HCT116 (cell line): ENCODE measurements around the gene ATXN2. TPM values are rescaled to one million over a fixed set of nuclear protein-coding genes. Genes with fewer than 3 reads are reported as not detected.
A peak's percentile ranks its signal among the peaks of the same experiment; 100 is the strongest.

ENCODE experiments used
- ATAC-seq: fragments of 200-7000 bp; cut with Tn5 transposase; 2 replicates; pipeline ENCODE4 v1.9.1; 2020; ENCODE audit warnings: mild to moderate bottlenecking, moderate library complexity
- BruUV-seq: library from RNA; stranded (reverse); fragments of 400-500 nt; replicated peaks from 2 replicates; lab custom pipeline; 2021; lab: Mats Ljungman, UMichigan
- CTCF ChIA-PET: fragments of 300-600 bp; sonication (Branson Sonifier 250); formaldehyde crosslinking; loops from one replicate; lab custom pipeline; 2021; ENCODE audit warnings: antibody characterized with exemption; lab: Charles Lee
- POLR2A ChIA-PET: fragments of 300-600, 350-600 bp; sonication (Branson Sonifier 250); formaldehyde crosslinking; loops from one replicate; lab custom pipeline; 2021; ENCODE audit warnings: antibody characterized with exemption; lab: Charles Lee
- RAD21 ChIA-PET, 2 experiments: fragments of 300-600 bp; sonication (Branson Sonifier 250); formaldehyde crosslinking; loops; one replicate each; lab custom pipeline; 2023; ENCODE audit warnings: low total read pairs in 2 of 2; ENCODE audit not compliant: uncharacterized antibody in 2 of 2, unreplicated experiment in 2 of 2, low non-redundant PET in 1 of 2; lab: Charles Lee
- DNase-seq: peaks from one replicate; pipeline ENCODE4 v3.0.0-alpha.2; 2010; ENCODE audit warnings: low read depth, low spot score
- H2AFZ ChIP-seq: fragments of 200-600 bp; shearing (Covaris generic), sonication (generic); 2 replicates; pipeline ENCODE4 v1.6.1; 2017; ENCODE audit warnings: low read depth, mixed run types, mixed read lengths, antibody characterized with exemption, low read length; ENCODE audit not compliant: poor library complexity, severe bottlenecking
- H3K27ac ChIP-seq: 2 replicates; pipeline ENCODE4 v1.5.1; 2012; ENCODE audit warnings: low read depth, low read length
- H3K27me3 ChIP-seq: fragments of 200-600 bp; sonication (generic); 2 replicates; pipeline ENCODE4 v1.6.1; 2016; ENCODE audit warnings: mixed run types, low read length, mixed read lengths; ENCODE audit not compliant: insufficient read depth
- H3K36me3 ChIP-seq, 2 experiments: fragments of 200-500 bp in 1 of 2; fragments of 200-600 bp in 1 of 2; sonication (Bioruptor generic) in 1 of 2; sonication (generic) in 1 of 2; 2 replicates each; pipeline versions ENCODE4 v1.5.1 to v1.6.1; 2014 to 2016; ENCODE audit warnings: low read length in 2 of 2, inconsistent platforms in 1 of 2, mixed read lengths in 1 of 2, mixed run types in 1 of 2; ENCODE audit not compliant: insufficient read depth in 2 of 2, control insufficient read depth in 1 of 2
- H3K4me1 ChIP-seq, 2 experiments: fragments of 200-600 bp in 1 of 2; sonication (generic) in 1 of 2; 2 replicates each; pipeline versions ENCODE4 v1.5.1 to v1.6.1; 2012 to 2017; ENCODE audit warnings: low read length in 2 of 2, inconsistent platforms in 1 of 2, mild to moderate bottlenecking in 1 of 2, mixed read lengths in 1 of 2, mixed run types in 1 of 2, moderate library complexity in 1 of 2; ENCODE audit not compliant: insufficient read depth in 2 of 2, control insufficient read depth in 1 of 2
- H3K4me2 ChIP-seq: fragments of 200-600 bp; sonication (generic); 2 replicates; pipeline ENCODE4 v1.6.1; 2017; ENCODE audit warnings: mixed run types, low read length, mixed read lengths
- H3K4me3 ChIP-seq, 2 experiments: fragments of 200-600 bp in 1 of 2; sonication (generic) in 1 of 2; replicated peaks in 1 of 2; 2 replicates each; pipeline ENCODE4 v1.5.1; 2011 to 2016; ENCODE audit warnings: low read length in 2 of 2, control low read depth in 1 of 2, low read depth in 1 of 2, mild to moderate bottlenecking in 1 of 2, mixed read lengths in 1 of 2, mixed run types in 1 of 2
- H3K79me2 ChIP-seq: fragments of 200-600 bp; sonication (generic); 2 replicates; pipeline ENCODE4 v1.6.1; 2017; ENCODE audit warnings: mild to moderate bottlenecking, mixed run types, low read length, moderate library complexity, mixed read lengths; ENCODE audit not compliant: insufficient read depth
- H3K9ac ChIP-seq: fragments of 200-600 bp; sonication (generic); 2 replicates; pipeline ENCODE4 v1.6.1; 2016; ENCODE audit warnings: low read length, mixed read lengths
- H3K9me2 ChIP-seq: fragments of 200-600 bp; sonication (generic), shearing (Covaris generic); 2 replicates; pipeline ENCODE4 v1.6.1; 2017; ENCODE audit warnings: mixed run types, mild to moderate bottlenecking, moderate library complexity; ENCODE audit not compliant: insufficient read depth
- H3K9me3 ChIP-seq, 2 experiments: fragments of 200-500 bp in 1 of 2; fragments of 200-600 bp in 1 of 2; sonication (Bioruptor generic) in 1 of 2; sonication (generic) in 1 of 2; 2 replicates each; pipeline ENCODE4 v1.6.1; 2014 to 2017; ENCODE audit warnings: low read length in 2 of 2, mixed read lengths in 2 of 2, inconsistent platforms in 1 of 2, low read depth in 1 of 2, mild to moderate bottlenecking in 1 of 2, mixed run types in 1 of 2, moderate library complexity in 1 of 2; ENCODE audit not compliant: control insufficient read depth in 1 of 2, insufficient read depth in 1 of 2
- H4K20me1 ChIP-seq: fragments of 200-600 bp; sonication (generic), shearing (Covaris generic); 2 replicates; pipeline ENCODE4 v1.6.1; 2017; ENCODE audit warnings: mixed run types, mild to moderate bottlenecking, moderate library complexity; ENCODE audit not compliant: insufficient read depth
- CBX3 ChIP-seq: IDR thresholded peaks from 2 replicates; pipeline ENCODE4 v1.6.1; 2012; ENCODE audit warnings: low read depth
- CEBPB ChIP-seq: IDR thresholded peaks from 2 replicates; pipeline ENCODE4 v1.6.1; 2012; ENCODE audit warnings: low read depth
- EGR1 ChIP-seq: IDR thresholded peaks from 2 replicates; pipeline ENCODE4 v1.6.1; 2012; ENCODE audit warnings: low read depth
- ELF1 ChIP-seq: IDR thresholded peaks from 2 replicates; pipeline ENCODE4 v1.6.1; 2012; ENCODE audit warnings: low read depth, borderline replicate concordance
- EZH2 ChIP-seq: fragments of 200-600 bp; sonication (generic); IDR thresholded peaks from 2 replicates; pipeline ENCODE4 v1.6.1; 2017; ENCODE audit warnings: antibody characterized with exemption, mixed run types
- EZH2phosphoT487 ChIP-seq: fragments of 200-600 bp; IDR thresholded peaks from 2 replicates; pipeline ENCODE4 v1.6.1; 2018; ENCODE audit warnings: antibody characterized with exemption, borderline replicate concordance
- FOSL1 ChIP-seq: IDR thresholded peaks from 2 replicates; pipeline ENCODE4 v1.6.1; 2012; ENCODE audit warnings: low read depth
- JUND ChIP-seq: IDR thresholded peaks from 2 replicates; pipeline ENCODE4 v1.6.1; 2012
- POLR2A ChIP-seq: IDR thresholded peaks from 2 replicates; pipeline ENCODE4 v1.7.0; 2011; ENCODE audit warnings: borderline replicate concordance; ENCODE audit not compliant: insufficient read depth, insufficient read length; ENCODE audit errors: extremely low read depth
- POLR2AphosphoS5 ChIP-seq: IDR thresholded peaks from 2 replicates; pipeline ENCODE4 v1.6.1; 2011; ENCODE audit warnings: mild to moderate bottlenecking, low read depth, low read length, moderate library complexity
- RAD21 ChIP-seq: IDR thresholded peaks from 2 replicates; pipeline ENCODE4 v1.6.1; 2012; ENCODE audit warnings: low read depth, mild to moderate bottlenecking
- SIN3A ChIP-seq: IDR thresholded peaks from 2 replicates; pipeline ENCODE4 v1.6.1; 2012; ENCODE audit warnings: low read depth
- SP1 ChIP-seq: IDR thresholded peaks from 2 replicates; pipeline ENCODE4 v1.6.1; 2012; ENCODE audit warnings: low read depth
- SRF ChIP-seq: IDR thresholded peaks from 2 replicates; pipeline ENCODE4 v1.6.1; 2012; ENCODE audit warnings: low read depth
- TCF7L2 ChIP-seq: IDR thresholded peaks from 2 replicates; pipeline ENCODE4 v1.7.0; 2011; ENCODE audit warnings: borderline replicate concordance, inconsistent platforms; ENCODE audit not compliant: insufficient read depth, insufficient read length; ENCODE audit errors: extremely low read depth
- YY1 ChIP-seq: IDR thresholded peaks from 2 replicates; pipeline ENCODE4 v1.6.1; 2011; ENCODE audit warnings: low read length, low read depth, moderate library complexity, mild to moderate bottlenecking; ENCODE audit not compliant: insufficient replicate concordance; ENCODE audit errors: extremely low read depth
- ZFX ChIP-seq: fragments of 450-650 bp; IDR thresholded peaks from 2 replicates; pipeline ENCODE4 v1.6.1; 2017
- ZNF274 ChIP-seq: fragments of 200-500 bp; sonication (Bioruptor generic); IDR thresholded peaks from 2 replicates; pipeline ENCODE4 v1.6.1; 2014; ENCODE audit warnings: mild to moderate bottlenecking, low read depth, low read length, inconsistent platforms
- intact Hi-C: fragments of 100-400 bp; cut with micrococcal nuclease; formaldehyde crosslinking; loops from 2 replicates; pipeline ENCODE4 v1.10.0; 2022
- total RNA-seq: library from RNA; stranded (reverse); gene quantifications from one replicate; pipeline ENCODE4 v1.2.1, GENCODE V29; 2021; ENCODE audit not compliant: unreplicated experiment
- TF ChIP-seq, protein P1 (sequence below): IDR thresholded peaks from 2 replicates; pipeline ENCODE4 v1.6.1; 2012; ENCODE audit warnings: low read depth
- TF ChIP-seq, protein P2 (sequence below): IDR thresholded peaks from 2 replicates; pipeline ENCODE4 v1.6.1; 2012
- TF ChIP-seq, protein P3 (sequence below), 3 experiments: fragments of 200-600 bp in 1 of 3; sonication (generic) in 1 of 3; IDR thresholded peaks in 2 of 3; conservative IDR thresholded peaks in 1 of 3; 2 replicates each; pipeline ENCODE4 v1.5.1; 2012 to 2017; ENCODE audit warnings: low read depth in 2 of 3, low read length in 2 of 3, antibody characterized with exemption in 1 of 3, borderline replicate concordance in 1 of 3, control low read depth in 1 of 3, mild to moderate bottlenecking in 1 of 3, mixed read lengths in 1 of 3, mixed run types in 1 of 3, moderate library complexity in 1 of 3; ENCODE audit not compliant: insufficient read depth in 1 of 3
- TF ChIP-seq, protein P4 (sequence below): IDR thresholded peaks from 2 replicates; pipeline ENCODE4 v1.6.1; 2012

The ATXN2 gene
- total RNA-seq, 1 experiment from 2014 or later: 72.7 TPM

DNA sequence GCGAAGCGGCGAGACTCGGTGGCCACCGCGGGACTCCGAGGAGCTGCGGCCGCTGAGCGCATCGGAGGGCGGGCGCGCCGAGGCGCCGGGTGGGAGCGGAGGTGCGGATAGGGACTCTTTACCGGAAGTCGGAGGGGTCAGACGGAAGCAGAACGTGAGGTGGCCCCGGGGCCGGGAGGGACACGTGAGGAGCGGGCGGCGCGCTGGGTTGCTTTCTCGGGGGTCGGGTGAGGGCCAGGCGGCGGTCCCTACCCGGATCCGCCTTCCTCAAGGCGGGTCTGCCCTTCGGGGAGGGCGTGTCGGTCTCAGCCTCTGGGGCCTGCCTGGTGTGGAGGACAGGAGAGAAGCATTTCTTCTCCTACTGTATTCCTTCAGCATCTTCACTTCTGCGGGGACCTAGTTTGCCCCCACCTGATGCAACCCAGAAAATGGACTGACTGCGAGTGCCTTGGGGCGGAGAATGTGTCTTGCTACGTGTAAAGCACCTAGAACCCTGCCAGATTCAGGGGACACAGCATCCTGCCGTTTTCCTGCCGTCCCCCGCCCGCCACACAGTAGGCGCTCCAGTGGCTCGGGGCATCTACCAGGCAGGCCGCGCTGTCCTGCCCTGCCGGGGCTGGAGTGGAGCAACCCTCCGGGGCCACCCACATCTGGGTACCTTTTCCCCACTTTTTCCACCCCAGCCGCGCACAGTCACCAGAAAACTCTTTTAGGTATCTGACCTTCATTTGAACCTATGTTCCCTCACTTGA is 514 bp upstream of the ATXN2 start:
- POLR2A ChIA-PET: no interaction called here
- BruUV-seq: TSS peak; percentile 94
- H3K9me2 ChIP-seq: no peaks in the 10 kb centered on the region
- H3K79me2 ChIP-seq: peaks cover 38% of the 10 kb centered on the region
- intact Hi-C loops: no loop called here
- peaks cover 21 to 36% of the 10 kb centered on the region in 2 experiments for H3K4me1 ChIP-seq
- DNase-seq (peak; percentile 86), ATAC-seq (peak; percentile 83)
- CTCF ChIA-PET: no interaction called here
- H3K27me3 ChIP-seq: no peaks in the 10 kb centered on the region
- H4K20me1 ChIP-seq: peaks cover 18% of the 10 kb centered on the region; the same call in 1 of the 2 replicates
- peak overlapping the region; percentile 96 for H3K27ac ChIP-seq
- H3K4me3 ChIP-seq: peak overlapping the region; percentile 70 to 97
- H3K36me3 ChIP-seq: no peaks in the 10 kb centered on the region; a peak in 1 of 4 replicates
- RAD21 ChIA-PET: no interaction called here
- peak overlapping the region; percentile 95 for H3K9ac ChIP-seq
- H3K9me3 ChIP-seq: no peaks in the 10 kb centered on the region
- no peak overlapping the region for H2AFZ ChIP-seq
- peak overlapping the region; percentile 94 for H3K4me2 ChIP-seq
- TF ChIP-seq CEBPB (no peak), SRF (no peak), ZFX (peak; percentile 26; the same call in 1 of the 2 replicates), POLR2A (peak; percentile 63), SP1 (peak; percentile 26; the same call in 1 of the 2 replicates), FOSL1 (no peak), RAD21 (no peak), ELF1 (no peak), CBX3 (0 out of 2 replicates have a peak, but pooled peaks have one; percentile 14), TCF7L2 (peak; percentile 26), JUND (no peak; the same call in 1 of the 2 replicates), EGR1 (no peak), SIN3A (peak; percentile 42; the same call in 1 of the 2 replicates), YY1 (peak; percentile 26), EZH2phosphoT487 (no peak), ZNF274 (no peak), EZH2 (no peak), POLR2AphosphoS5 (peak; percentile 95)
- TF ChIP-seq, protein P1, sequence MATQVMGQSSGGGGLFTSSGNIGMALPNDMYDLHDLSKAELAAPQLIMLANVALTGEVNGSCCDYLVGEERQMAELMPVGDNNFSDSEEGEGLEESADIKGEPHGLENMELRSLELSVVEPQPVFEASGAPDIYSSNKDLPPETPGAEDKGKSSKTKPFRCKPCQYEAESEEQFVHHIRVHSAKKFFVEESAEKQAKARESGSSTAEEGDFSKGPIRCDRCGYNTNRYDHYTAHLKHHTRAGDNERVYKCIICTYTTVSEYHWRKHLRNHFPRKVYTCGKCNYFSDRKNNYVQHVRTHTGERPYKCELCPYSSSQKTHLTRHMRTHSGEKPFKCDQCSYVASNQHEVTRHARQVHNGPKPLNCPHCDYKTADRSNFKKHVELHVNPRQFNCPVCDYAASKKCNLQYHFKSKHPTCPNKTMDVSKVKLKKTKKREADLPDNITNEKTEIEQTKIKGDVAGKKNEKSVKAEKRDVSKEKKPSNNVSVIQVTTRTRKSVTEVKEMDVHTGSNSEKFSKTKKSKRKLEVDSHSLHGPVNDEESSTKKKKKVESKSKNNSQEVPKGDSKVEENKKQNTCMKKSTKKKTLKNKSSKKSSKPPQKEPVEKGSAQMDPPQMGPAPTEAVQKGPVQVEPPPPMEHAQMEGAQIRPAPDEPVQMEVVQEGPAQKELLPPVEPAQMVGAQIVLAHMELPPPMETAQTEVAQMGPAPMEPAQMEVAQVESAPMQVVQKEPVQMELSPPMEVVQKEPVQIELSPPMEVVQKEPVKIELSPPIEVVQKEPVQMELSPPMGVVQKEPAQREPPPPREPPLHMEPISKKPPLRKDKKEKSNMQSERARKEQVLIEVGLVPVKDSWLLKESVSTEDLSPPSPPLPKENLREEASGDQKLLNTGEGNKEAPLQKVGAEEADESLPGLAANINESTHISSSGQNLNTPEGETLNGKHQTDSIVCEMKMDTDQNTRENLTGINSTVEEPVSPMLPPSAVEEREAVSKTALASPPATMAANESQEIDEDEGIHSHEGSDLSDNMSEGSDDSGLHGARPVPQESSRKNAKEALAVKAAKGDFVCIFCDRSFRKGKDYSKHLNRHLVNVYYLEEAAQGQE: no peak
- TF ChIP-seq, protein P2, sequence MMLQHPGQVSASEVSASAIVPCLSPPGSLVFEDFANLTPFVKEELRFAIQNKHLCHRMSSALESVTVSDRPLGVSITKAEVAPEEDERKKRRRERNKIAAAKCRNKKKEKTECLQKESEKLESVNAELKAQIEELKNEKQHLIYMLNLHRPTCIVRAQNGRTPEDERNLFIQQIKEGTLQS: no peak
- TF ChIP-seq, protein P3, sequence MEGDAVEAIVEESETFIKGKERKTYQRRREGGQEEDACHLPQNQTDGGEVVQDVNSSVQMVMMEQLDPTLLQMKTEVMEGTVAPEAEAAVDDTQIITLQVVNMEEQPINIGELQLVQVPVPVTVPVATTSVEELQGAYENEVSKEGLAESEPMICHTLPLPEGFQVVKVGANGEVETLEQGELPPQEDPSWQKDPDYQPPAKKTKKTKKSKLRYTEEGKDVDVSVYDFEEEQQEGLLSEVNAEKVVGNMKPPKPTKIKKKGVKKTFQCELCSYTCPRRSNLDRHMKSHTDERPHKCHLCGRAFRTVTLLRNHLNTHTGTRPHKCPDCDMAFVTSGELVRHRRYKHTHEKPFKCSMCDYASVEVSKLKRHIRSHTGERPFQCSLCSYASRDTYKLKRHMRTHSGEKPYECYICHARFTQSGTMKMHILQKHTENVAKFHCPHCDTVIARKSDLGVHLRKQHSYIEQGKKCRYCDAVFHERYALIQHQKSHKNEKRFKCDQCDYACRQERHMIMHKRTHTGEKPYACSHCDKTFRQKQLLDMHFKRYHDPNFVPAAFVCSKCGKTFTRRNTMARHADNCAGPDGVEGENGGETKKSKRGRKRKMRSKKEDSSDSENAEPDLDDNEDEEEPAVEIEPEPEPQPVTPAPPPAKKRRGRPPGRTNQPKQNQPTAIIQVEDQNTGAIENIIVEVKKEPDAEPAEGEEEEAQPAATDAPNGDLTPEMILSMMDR (IDR thresholded peaks at IDR 0.05 in 2 of 3, conservative IDR thresholded peaks at IDR 0.05 in 1 of 3; ENCODE audit: borderline replicate concordance in 1 of 3, insufficient read depth in 1 of 3, low read depth in 2 of 3, low read length in 2 of 3): no peak
- TF ChIP-seq, protein P4, sequence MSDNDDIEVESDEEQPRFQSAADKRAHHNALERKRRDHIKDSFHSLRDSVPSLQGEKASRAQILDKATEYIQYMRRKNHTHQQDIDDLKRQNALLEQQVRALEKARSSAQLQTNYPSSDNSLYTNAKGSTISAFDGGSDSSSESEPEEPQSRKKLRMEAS: peak; percentile 92
